Measurements from ENCODE around the gene PAX6.

DNA sequence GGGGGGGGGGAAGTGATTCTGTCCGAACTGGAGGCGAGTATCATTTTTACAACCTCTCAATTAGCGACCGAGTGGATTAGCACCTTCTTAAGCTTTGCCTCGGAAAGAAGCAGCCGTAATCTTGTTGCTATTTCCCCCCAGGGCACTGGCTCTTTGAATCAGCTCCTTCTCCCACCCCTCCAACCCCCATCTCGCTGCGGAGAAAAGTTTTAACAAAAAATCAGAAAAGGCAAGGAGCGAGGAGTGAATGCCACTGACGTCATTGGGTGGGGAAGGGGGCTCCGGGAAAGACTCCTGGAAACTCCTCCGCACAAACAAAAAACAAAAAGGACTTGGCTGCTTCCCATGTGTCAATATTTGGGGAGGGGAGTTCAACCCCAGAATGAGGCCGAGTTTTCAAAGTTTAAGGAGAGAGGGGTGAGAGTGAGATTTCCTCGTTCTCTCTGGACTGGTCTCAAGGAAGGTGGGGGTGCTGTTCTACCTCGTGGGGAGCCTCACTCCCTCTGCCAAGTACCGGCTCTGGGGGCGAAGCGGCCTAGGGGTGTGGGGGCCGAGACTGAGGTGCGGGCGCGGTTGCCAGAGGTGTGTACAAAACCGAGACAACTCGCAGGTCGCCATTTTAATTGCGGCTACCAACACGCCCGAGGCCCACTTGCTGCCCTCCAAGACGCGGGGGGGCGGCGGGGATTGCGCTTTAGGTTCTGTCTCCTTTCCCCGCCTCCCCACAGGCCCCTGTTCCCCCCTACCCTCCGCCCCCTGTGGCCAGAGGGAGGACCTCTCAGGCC is 2.5 kb upstream of the PAX6 start:
- TF ChIP-seq CTCF (conservative IDR thresholded peaks at IDR 0.05) (no peak), EZH2 (IDR thresholded peaks at IDR 0.05; ENCODE audit: low read depth) (no peak)

Measured in PC-9 (cell line).